Measurements from ENCODE around the gene KRT26.

GRCh38 chr17:40738553-40738952, 33.4 kb downstream of the KRT26 start:
- TF ChIP-seq CTCF (IDR thresholded peaks at IDR 0.05) = no peak
- TF ChIP-seq ZFX (IDR thresholded peaks at IDR 0.05; ENCODE audit: borderline replicate concordance) = no peak

Measured in 22Rv1 (cell line).